NCI-H345 treated with DMSO at 0.1 percent for 48 hours (cell line): Measurements from ENCODE around the gene TPK1.
"Not testable (repeated sequence)": the region's sequence is repeated elsewhere in the genome, so short reads cannot be mapped to it uniquely, and the experiment has no call there.

ENCODE experiments used
- DNase-seq: peaks from one replicate; lab custom pipeline; 2025; ENCODE audit not compliant: unreplicated experiment; lab: John Stamatoyannopoulos, UW

The TPK1 gene

DNA sequence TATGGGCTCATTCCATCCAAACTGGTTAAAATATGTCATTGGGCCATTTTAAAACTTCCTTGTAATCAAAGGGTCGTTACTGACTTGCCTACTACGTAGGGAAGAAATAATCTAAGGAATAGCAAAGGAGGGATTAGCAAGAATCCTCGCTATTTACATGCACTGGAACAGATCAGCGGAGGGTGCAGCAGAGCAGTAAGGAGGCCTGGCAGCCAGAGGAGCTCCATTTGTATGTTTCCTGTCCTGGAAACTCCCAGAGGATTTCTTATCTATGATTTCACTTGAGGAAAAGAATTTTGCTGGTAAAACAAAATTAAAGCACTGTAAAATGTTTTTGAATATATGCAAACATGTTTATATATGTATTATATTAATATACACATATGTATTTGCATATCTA, 107.3 kb downstream of the TPK1 start:
- DNase-seq, result no peak

DNA sequence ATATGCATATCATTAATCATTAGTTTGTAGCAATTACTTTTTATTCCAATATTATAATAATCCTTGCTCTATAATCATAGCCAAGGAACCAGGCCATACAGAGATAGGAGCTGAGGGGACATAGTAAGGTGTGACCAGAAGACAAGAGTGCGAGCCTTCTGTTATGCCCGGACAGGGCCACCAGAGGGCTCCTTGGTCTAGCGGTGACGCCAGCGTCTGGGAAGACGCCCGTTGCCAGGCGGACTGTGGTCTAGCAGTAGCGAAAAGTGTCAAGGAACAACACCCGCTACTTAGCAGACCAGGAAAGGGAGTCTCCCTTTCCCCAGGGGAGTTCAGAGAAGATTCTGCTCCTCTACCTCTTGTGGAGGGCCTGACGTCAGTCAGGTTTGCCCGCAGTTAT, 109.0 kb downstream of the TPK1 start:
- DNase-seq, result not testable (repeated sequence)

DNA sequence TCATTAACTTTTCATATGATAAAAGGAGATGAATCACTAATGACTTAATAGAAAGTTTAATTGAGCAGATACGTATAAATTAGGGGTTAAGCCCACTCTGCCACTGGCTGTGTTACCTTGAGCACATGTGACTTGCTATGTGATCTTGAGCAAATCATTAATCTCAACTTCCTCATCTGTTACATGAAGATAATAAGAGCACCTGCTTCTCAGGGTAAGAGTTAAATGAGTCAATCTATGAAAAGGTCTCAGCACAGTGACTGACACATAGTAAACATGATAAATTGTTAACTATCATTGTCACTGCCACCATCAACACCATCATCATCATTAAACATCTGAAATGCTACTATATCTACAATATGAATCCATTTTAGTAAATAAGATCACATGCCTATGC, 110.8 kb downstream of the TPK1 start:
- DNase-seq, result no peak

DNA sequence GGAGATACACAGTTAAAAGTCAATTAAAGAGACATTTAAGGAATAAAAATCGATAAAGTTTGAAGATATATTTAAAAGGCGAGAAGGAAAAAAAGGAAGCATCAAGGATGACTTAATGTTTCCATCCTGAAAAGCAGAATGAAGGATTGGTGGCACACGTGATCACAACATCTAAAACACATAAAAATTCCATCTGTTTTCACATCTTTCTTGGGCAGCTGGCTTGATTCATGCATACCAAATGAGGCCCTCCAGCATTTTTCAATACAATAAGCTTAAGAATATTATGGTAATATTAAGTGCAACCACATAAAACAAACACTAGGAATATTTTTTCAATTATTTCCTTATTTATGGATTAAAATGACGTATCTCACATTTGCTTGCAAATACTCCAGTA, 112.6 kb downstream of the TPK1 start:
- no peak for DNase-seq

DNA sequence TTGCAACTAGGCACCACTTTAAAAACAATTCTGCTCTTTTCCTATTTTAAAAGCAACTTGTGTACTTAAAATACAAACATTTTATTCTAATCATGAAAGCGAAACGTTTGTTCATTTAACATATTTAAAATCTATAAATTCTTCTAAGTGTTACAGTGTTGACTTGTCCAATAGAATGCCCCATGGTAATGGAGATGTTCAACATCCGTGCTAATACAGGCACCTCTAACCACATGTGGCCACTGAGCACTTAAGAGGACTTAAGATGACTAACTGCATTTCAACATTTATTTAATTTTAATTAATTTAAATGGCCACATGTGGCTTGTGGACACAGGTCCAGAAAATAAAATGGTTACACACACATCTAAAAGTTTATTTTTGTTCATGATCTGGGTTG, 115.1 kb downstream of the TPK1 start:
- no peak for DNase-seq

DNA sequence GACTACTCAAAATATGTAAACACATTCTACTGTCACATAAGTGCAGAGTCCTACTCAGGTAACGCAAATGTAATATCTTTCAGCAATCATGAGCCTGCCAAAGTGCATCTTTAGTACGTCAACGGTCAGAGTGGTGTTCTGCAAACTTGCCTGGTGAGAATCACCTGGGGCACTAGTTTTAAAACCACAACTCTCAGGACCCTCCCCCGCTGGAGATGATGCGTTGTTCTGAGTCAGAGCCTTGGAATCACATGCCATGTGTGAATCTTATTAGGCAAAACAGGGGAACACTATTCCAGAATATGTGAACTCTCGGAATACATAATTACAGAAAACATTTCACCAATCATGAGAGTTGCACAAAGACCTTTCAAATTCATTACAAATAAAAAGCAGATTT, 115.7 kb downstream of the TPK1 start:
- no peak for DNase-seq

DNA sequence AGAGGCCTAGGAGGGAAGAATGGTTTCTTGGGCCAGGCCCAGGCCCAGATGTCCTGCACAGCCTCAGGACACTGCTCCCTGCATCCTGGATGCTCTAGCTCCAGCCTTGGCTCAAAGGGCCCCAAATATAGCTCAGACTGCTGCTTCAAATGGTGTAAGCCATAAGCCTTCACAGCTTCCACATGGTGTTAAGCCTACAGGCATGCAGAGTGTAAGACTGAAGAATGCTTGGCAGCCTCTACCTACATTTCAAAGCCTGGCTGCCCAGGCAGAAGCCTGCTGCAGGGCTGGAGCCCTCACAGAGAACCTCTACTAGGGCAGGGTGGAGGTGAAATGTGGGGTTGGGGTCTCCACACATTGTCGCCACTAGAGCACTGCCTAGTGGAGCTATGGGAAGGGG, 118.1 kb downstream of the TPK1 start:
- DNase-seq, result no peak

DNA sequence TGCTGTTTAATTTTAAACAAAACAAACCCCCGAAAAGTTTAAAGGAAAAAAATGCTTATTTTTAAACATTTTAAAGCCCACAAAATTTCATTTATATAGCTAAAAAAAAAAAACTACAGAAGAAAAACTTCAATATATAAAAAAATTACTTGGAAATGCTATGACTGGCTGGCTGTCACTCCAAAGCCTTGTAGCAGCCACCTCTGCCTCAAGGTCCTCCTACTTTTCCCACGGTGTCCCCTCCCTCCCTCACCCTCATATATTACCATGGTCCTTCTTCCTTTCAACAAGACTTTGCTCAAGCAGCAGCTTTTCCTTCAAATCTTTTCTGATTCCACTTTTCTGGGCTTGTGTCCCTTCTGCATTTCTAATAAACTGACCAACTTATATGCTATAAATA, 122.0 kb downstream of the TPK1 start:
- no peak for DNase-seq

DNA sequence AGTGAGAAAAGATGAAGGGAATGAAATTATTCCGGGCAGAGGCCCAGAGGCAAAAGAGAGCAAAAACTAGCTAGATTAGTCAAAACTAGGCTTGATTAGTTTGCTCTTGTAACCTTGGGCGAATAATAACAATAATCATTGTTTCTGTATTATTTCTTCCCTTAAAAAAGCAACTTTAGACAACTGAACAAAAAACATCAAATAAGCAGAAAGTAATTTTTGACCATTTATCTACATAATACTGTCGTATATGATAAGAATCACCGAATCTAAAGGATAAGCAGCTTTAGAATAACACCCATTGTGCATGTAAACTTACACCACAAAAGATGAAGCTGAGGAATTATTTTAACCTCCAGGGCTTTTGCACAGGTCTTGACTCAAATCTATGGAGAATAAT, 125.1 kb downstream of the TPK1 start:
- DNase-seq, result no peak

DNA sequence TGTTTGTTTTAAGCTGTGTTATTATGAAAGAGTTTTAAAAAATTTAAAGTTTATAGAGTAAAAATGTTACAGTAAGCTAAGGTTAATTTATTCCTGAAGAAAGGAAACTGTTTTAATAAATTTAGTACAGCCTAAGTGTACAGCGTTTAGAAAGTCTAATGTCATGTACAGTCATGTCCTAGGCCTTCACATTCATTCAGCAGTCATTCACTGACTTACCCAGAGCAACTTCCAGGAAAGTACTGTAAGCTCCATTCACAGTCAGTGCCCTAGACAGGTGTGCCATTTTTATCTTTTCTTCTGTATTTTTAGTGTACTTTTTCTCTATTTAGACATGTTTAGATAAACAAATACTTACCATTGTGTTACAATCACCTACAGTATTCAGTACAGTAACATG, 126.8 kb downstream of the TPK1 start:
- DNase-seq, result no peak

DNA sequence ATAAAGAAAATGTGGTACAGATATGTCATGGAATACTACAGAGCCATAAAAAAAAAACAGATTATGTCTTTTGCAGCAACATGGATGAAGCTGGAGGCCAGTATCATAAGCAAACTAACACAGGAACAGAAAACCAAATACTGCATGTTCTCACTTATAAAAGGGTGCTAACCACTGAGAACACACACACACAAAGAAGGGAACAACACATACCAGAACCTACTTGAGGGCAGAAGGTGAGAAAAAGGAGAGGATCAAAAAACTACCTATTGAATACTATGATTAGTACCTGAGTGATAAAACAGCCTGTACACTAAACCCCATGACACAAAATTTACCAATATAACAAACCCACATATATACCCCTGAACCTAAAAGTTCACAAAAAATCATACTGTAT, 144.6 kb downstream of the TPK1 start:
- no peak for DNase-seq

DNA sequence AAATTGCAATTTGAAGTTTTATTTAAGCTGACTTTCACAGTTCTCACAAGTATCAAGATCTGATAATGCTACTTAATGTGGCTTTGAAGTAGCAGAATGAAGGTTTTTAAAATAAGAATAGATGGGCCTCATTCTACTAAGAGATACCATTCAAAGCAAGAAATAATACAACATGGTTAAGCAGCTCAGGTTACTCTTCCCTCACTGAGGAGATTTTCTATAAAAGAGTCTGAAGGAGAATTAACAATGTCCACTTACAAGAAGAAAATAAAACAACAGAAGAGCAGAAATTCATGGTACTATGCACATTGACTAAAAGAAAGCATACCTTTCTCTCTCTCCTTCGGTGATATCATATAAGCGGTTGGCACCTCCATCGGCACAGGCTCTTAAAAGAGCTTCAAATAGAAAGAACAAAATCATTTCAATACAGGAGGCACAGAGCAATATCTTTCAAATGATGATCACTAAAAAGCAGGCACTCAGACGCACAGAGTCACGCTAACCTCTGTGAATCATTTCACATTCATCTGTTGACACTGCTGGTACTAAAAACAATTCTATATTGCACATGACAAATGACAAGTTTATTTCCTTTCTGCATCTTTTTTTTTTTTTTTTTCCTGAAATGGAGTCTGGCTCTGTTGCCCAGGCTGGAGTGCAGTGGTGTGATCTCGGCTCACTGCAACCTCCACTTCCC, 153.1 kb downstream of the TPK1 start:
- DNase-seq, result no peak

DNA sequence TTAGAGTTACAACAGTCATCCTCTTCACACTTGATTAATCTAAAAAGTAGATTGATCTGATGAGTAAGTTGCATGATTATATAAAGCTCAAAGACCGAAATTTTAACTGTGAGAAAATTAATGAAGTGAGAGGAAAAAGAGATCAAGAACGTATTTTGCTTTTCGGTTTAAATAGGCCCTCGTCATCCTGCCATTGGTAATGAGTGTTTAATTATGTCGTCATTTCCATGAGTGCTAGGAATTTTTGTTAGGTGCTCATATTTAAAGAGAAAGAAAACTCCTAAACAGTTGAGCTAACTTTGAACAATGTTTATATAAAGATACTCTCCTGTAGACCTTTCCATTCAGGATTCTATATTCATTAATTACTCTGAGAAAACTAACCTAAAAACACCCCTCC, 159.4 kb downstream of the TPK1 start:
- no peak for DNase-seq

DNA sequence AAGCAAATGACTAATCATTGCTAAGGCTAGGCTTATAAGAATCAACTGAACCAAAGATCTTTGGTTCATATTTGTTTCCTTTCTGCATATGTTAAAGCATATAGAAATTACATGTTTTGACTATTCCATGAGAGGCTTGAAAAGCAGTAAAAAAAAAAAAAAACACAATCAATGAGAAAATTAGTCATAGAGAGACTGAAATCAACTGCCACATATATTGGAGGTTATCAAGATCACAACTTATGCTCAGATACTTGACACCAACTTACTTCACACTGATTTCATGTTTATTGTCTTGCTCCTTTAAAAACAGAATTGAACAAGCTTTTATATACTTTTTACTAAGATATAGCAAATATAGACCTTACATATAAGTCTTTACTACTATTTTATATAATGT, 161.3 kb downstream of the TPK1 start:
- DNase-seq, result no peak

DNA sequence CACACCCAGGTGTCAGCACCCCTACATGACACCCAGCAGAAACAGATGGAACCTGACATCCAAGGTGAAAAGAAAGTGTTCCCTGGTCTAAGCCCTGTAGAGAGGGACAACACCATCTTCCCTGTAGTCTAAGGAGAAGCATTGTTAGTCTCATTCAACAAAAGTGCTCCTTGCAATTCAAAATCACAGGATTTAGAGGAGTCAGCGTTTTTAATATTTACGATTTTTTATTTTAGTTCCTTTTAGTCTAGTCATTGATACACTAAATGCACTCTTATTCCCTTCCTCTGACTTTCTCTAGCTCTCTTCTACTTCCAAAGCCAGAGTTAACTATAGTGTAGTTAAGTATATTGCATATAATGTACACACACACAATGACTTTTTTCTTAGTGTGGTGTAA, 163.0 kb downstream of the TPK1 start:
- no peak for DNase-seq

DNA sequence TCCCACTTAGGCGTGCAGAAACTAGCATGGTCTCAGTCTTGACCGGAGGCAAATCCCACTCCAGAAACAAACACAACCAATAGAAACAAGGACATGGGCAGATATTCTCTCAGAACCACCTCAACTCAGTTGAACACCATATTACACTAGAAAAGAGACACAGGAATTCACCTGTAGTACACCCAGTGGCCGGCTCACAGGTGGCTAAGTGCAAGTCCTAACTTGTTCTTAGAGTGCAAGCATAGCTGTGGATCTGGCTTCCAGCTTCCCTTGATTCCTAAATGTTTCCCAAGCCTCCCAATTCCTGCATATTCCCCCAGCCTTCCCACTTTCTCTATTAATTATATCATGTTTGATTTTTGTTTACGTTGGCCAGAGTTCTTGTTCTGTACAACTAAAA, 164.4 kb downstream of the TPK1 start:
- DNase-seq, result no peak

DNA sequence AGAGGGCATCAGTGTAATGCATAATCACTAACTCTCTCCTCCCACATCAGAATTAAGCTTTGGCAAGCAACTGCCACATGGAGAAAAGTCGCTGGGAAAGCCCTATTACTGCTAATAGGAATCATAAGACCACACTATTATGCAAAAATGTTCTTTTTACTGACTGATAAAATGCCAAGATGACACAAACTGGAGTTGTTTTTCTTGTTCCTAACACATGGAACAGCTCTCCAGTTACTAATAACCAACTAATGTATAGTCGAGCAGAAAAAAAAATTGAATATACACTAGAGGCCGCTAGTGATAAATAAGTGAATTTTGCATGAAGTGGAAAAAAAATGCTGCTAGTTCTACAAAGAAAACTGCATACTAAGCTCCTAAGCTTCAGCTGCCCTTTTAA, 165.6 kb downstream of the TPK1 start:
- DNase-seq, result no peak

DNA sequence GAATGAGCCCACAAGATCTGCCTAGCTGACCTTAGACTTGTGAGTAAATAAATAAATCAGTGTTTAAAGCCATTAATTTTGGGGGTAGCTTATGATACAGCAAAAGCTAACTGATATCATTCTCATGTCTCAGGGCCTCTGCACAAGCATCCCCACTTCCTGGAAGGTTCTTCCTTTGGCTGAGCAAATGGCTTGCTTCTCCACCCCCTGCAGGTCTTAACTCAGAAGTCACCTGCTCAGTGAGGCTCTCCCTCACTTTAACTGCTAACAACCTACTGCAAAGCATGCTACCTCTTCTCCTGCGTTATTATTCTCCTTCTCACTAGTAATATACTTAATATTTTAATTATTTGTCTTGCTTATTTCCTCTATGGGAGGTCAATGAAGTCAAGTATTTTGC, 167.3 kb downstream of the TPK1 start:
- no peak for DNase-seq

DNA sequence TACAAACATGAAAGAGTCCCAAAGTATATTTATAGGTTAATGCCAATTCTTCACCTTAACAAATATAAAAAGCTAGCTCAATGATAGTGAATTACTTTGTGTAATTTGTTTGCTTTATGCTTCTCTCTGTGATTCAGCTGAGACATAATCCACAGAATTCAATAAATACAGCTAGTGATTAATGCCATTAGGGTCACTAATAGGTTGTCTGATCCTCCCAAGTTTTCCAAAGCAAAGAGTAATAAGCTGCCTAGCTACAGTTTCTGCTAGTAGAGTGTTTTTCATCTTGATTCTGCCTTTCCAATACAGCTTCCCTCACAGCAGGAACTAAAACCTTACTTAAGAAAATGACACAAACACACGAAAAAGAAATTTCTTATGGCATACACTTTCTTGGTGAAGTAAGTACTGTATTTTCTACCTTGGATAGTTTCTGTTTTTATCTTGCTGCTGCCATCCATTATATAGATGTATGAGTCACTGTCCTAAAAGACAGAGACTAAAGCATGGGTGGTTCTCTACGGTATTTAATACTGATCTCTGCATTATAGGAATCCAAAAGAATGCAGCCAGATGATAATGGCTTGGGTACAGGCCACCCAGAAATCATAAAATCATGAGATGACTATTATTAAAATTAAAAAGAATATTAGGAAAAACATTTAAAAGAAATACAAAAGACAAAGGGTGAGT, 170.0 kb downstream of the TPK1 start:
- no peak for DNase-seq

DNA sequence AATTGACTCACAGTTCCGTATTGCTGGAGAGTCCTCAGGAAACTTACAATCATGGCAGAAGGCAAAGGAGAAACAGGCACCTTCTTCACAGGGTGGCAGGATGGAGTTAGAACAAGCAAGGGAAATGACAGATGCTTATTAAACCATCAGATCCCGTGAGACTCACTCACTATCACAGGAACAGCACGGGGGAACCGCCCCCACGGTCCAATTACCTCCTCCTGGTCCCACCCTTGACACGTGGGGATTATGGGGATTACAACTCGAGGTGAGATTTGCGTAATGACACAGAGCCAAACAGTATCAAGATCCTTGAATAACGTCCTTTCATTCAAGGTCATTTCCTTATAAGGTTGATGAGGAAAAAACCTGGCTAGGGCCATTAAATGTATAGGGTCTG, 176.6 kb downstream of the TPK1 start:
- no peak for DNase-seq

DNA sequence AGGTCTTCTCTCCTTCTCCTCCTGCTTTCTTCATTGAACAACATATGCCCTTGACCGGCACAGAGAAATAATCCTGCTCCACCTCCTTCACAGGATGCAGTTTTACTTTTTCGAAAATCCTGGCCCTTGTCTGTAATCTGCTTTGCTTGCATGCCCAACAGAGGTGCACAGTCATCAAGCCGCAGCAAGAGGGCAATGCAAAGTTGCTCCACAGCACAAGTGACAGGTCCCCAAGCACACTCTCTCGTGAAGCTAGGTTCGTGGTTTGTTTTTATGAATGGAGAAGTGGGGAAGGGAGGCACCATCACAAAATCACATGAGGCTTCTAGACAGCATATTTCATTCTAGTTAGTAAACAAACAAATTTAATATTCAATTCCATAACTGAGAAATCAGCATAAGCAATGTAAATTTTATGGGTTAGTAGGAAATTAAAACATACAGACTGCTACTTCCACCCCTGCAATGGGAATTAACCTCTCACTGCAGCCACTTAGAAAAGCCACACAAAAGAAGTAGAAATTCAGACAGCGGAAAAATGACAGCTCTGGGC, 178.8 kb downstream of the TPK1 start:
- DNase-seq, result no peak

DNA sequence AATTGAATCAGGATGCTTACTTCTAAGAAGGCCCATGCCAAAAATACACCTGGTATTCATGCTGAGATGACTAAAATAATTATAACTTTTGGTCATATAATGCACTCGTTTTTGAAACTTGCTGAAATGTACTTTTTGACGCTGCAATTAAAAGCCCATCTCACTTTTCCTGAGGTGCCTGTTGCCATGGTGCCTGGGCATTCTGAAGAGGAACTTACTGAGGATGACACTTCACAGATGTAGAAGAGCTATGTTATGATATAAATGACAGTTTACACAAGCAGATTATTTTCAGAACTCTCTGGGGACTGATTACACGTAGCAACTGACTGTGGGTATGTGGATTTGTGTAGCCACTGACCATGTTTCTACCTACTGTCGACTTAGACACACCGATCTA, 182.4 kb downstream of the TPK1 start:
- no peak for DNase-seq

DNA sequence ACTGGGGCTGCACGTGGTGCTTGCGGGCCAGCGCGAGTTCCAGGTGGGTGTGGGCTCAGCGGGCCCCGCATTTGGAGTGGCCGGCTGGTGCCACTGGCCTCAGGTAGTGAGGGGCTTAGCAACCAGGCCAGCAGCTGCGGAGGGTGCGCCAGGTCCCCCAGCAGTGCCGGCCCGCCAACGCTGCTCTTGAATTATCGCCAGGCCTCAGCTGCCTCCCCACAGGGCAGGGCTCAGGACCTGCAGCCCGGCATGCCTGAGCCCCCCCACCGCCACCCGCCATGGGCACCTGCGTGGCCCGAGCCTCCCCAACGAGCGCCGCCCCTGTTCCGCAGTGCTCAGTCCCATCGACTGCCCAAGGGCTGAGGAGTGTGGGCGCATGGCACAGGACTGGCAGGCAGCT, 185.4 kb downstream of the TPK1 start:
- DNase-seq, result no peak
